SJSA1 (cell line): ENCODE results near the gene TSSK6. TPM values are rescaled to one million over a fixed set of nuclear protein-coding genes. Genes with fewer than 3 reads are reported as not detected.

Experiments
- DNase-seq, 2 experiments: peaks; one replicate each; pipeline ENCODE4 v3.0.0-alpha.2; 2015 to 2020; ENCODE audit warnings: low spot score in 2 of 2, low read depth in 1 of 2
- H3K27ac ChIP-seq: fragments of 250-450 bp; sonication (Bioruptor Pico); 2 replicates; pipeline ENCODE4 v1.5.1; 2020; ENCODE audit warnings: mild to moderate bottlenecking, moderate library complexity
- H3K27me3 ChIP-seq: fragments of 250-450 bp; sonication (Bioruptor Pico); replicated peaks from 2 replicates; pipeline ENCODE4 v1.5.1; 2020; ENCODE audit warnings: mild to moderate bottlenecking, moderate library complexity
- H3K36me3 ChIP-seq: fragments of 250-450 bp; sonication (Bioruptor Pico); 2 replicates; pipeline ENCODE4 v1.5.1; 2020; ENCODE audit warnings: mild to moderate bottlenecking
- H3K4me1 ChIP-seq: fragments of 250-450 bp; sonication (Bioruptor Pico); replicated peaks from 2 replicates; pipeline ENCODE4 v1.6.1; 2021; ENCODE audit warnings: mild to moderate bottlenecking
- H3K4me3 ChIP-seq: fragments of 250-450 bp; sonication (Bioruptor Pico); 2 replicates; pipeline ENCODE4 v1.5.1; 2020; ENCODE audit warnings: mild to moderate bottlenecking
- H3K9me3 ChIP-seq: fragments of 250-450 bp; sonication (Bioruptor Pico); replicated peaks from 2 replicates; pipeline ENCODE4 v1.5.1; 2020; ENCODE audit warnings: mild to moderate bottlenecking
- total RNA-seq: library from RNA; depleted of rRNA; stranded (reverse); fragments of >200 nt; shearing (Covaris generic); gene quantifications from 2 replicates; pipeline ENCODE4 v1.2.3, GENCODE V29; 2014; rRNA removed

TSSK6 gene
- total RNA-seq, result 0.69 and 0.74 TPM in 2 replicates

DNA sequence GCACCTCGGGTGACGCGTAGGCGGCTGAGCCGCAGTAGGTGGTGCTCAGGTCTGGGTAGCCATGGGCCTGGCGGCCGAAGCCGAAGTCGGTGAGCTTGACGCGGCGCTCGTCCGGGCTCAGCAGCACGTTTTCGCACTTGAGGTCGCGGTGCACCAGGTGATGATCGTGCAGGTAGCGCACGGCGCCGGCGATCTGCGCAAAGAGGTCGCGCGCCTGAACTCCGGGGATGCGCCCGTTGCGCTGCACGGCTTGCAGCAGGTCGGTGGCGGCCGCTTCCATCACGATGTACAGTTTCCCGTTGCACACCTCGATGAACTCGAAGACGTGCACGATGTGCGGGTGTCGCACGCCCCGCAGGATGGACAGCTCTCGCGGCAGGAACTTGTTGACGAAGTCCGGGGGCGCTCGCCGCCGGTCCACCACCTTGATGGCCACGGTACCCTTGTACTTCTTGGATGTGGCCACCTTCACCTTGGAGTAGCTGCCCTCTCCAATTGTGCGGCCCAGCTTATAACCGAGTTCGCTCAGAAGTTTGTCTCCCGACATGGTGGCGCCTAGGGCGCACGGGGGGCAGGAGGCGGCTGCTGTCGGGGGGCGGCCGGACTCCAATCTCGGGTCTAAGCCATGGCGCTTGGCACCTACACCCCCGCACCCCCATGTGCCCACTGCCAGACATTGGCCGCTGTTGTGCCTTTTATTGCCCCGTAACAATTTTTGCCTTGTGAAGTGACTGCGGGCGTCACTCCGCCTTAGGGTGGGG, at the start of gene TSSK6:
TSS of gene TSSK6 (minus strand) at position 668 of the 761 bp plus-strand sequence. CDS start at position 547, 121 bp downstream.
- Histone ChIP-seq H3K9me3 (peaks cover 6% of the 10 kb centered on the region), H3K36me3 (peaks cover 9% of the 10 kb centered on the region), H3K27ac (peak within 1 kb of the TSS; percentile 63), H3K27me3 (no peaks in the 10 kb centered on the region), H3K4me1 (peaks cover 7% of the 10 kb centered on the region), H3K4me3 (peak within 1 kb of the TSS; percentile 54)
- DNase-seq, result no peak

DNA sequence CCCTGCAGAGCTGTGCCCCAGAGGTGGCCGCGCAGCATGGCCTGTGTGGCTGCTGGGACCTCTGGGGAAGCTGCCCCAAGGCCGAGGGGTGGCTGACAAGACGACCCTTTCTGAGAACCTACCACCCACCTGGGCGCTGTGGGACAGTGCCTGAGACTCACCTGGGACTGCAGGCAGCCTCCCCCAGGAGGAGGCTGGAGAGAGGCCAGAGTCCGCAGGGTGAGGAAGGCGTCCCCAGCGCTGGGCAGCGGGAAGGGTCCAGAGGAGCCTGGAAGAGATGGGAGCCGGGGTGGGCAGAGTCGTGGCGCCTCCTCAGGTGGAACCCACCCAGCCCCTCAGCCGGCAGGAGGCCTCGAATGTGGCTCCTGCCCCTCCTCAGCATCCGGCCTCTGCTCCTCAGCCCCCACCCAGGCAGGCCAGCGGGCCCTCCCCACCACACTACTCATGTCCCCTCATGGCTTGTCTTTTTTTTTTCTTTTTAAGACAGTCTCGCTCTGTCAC, 48.0 kb upstream of the TSSK6 start:
- Histone ChIP-seq H3K9me3 (no peaks in the 10 kb centered on the region), H3K27me3 (no peaks in the 10 kb centered on the region), H3K27ac (no peak overlapping the region), H3K4me3 (no peak overlapping the region), H3K36me3 (no peaks in the 10 kb centered on the region), H3K4me1 (no peaks in the 10 kb centered on the region)
- DNase-seq, result no peak

- H3K27ac ChIP-seq, result no peak overlapping the region
- no peak overlapping the region for H3K4me3 ChIP-seq
- no peak for DNase-seq
- no peaks in the 10 kb centered on the region for H3K36me3 ChIP-seq
- H3K4me1 ChIP-seq, result no peaks in the 10 kb centered on the region
- H3K27me3 ChIP-seq, result no peaks in the 10 kb centered on the region
- H3K9me3 ChIP-seq, result no peaks in the 10 kb centered on the region
Measured at GRCh38 chr19:19562665-19563347, 47.5 kb upstream of the TSSK6 start.

DNA sequence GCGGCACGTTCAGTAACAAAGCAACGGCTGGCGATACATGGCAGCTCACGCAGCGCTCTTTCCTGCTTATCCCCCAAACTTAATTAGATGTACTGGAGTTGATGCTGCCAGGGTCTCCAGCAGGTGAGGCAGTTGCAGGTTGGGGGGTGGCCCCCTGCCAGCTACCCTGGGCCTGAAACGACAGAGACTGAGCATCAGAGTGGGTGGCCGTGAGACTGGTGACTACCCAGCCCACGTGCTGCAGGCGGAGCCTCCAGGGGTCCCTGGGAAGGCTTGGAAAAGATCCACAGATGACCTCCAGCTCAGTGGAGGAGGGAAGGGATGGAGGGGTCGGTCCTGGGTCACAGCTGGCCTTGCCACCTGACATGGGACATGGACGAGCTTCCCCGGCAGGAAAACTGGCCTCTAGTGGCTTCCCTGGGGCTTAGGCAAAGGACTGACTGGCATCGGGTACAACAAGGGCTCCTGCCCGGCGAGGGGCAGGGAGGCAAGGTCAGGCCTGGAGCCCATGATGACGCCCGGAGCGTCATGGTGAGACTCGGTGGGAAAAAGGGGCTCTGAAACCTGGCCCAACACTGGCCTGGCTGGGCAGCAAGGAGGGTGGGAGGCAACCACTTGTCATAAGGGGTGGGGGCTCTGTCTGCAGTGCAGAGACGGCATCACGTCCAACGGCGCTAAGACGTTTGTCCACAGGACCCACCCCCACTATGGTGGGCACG, 46.8 kb upstream of the TSSK6 start:
- H3K36me3 ChIP-seq, result no peaks in the 10 kb centered on the region
- no peaks in the 10 kb centered on the region for H3K9me3 ChIP-seq
- H3K27me3 ChIP-seq, result no peaks in the 10 kb centered on the region
- H3K4me1 ChIP-seq, result no peaks in the 10 kb centered on the region
- no peak overlapping the region for H3K27ac ChIP-seq
- no peak overlapping the region for H3K4me3 ChIP-seq
- no peak for DNase-seq

DNA sequence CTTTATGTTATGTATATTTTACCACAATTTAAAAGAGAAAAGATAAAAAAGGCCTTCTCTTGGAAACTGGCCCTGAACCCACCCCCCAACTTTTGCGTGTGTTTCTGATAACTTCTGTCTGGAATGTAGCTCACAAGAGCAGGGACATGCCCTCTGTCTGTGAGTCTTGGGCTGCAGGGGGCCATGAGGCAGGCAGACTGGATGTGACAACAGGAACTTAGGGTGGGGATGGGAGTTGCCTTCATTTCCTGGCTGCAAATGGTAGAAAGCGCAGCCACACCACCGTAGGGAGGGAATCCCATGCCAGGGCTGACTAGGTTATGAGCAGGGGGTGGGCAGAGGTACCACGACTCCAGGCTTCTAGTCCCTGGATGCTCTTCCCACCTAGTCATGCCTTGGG, 44.6 kb upstream of the TSSK6 start:
- Histone ChIP-seq H3K36me3 (no peaks in the 10 kb centered on the region), H3K27ac (no peak overlapping the region), H3K4me3 (no peak overlapping the region), H3K4me1 (no peaks in the 10 kb centered on the region), H3K27me3 (no peaks in the 10 kb centered on the region), H3K9me3 (no peaks in the 10 kb centered on the region)
- no peak for DNase-seq

DNA sequence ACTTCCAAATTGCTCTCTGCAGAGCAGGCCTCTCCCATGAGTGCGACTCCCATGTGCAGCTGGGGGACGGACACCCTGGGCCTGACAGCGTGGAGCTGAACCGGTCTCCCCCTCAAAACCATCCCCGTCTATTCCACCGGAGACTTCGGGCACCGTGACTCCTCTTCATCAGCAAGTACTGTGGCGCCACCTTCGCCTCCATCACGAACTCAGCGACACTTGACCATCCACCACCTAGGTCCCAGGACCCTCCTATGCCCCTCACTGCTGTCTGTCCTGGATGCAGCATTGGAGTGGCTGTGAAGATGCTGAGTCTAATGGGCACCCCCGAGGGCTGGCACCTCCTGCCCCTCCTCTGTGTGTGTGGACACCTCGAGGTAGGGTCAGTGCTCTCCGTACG, 43.3 kb upstream of the TSSK6 start:
- DNase-seq, result no peak
- Histone ChIP-seq H3K9me3 (no peaks in the 10 kb centered on the region), H3K27me3 (no peaks in the 10 kb centered on the region), H3K27ac (no peak overlapping the region), H3K4me1 (no peaks in the 10 kb centered on the region), H3K36me3 (no peaks in the 10 kb centered on the region), H3K4me3 (no peak overlapping the region)

GRCh38 chr19:19558055-19558454, 42.7 kb upstream of the TSSK6 start:
- DNase-seq, result no peak
- H3K27me3 ChIP-seq, result no peaks in the 10 kb centered on the region
- H3K27ac ChIP-seq, result no peak overlapping the region
- no peaks in the 10 kb centered on the region for H3K36me3 ChIP-seq
- H3K9me3 ChIP-seq, result no peaks in the 10 kb centered on the region
- no peak overlapping the region for H3K4me3 ChIP-seq
- H3K4me1 ChIP-seq, result no peaks in the 10 kb centered on the region

- H3K36me3 ChIP-seq, result no peaks in the 10 kb centered on the region
- H3K27ac ChIP-seq, result no peak overlapping the region
- no peaks in the 10 kb centered on the region; the same call in 1 of the 2 replicates for H3K27me3 ChIP-seq
- H3K4me1 ChIP-seq, result no peaks in the 10 kb centered on the region
- no peaks in the 10 kb centered on the region for H3K9me3 ChIP-seq
- DNase-seq, result peak in 1 of 2 experiments; percentile 27
- H3K4me3 ChIP-seq, result no peak overlapping the region
Measured at GRCh38 chr19:19554074-19555023, 39.0 kb upstream of the TSSK6 start.

DNA sequence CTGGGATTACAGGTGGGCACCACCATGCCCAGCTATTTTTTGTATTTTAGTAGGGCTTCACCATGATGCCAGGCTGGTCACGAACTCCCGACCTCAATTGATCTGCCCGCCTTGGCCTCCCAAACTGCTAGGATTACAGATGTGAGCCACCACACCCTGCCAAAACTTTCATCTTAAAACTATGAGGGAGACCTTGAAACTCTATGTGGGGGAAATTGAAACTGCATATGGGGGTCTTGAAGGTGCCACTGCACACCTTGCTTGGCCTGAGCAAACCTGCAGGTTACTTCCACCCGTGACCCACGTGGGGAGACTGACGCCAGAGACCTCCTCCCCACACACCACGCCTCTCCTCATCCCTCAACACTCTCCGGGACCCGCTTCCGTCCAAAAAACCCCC, 38.3 kb upstream of the TSSK6 start:
- no peak overlapping the region for H3K27ac ChIP-seq
- H3K27me3 ChIP-seq, result no peaks in the 10 kb centered on the region; the same call in 1 of the 2 replicates
- H3K36me3 ChIP-seq, result no peaks in the 10 kb centered on the region
- no peaks in the 10 kb centered on the region for H3K9me3 ChIP-seq
- H3K4me3 ChIP-seq, result no peak overlapping the region
- H3K4me1 ChIP-seq, result no peaks in the 10 kb centered on the region
- DNase-seq, result no peak

- no peak for DNase-seq
- Histone ChIP-seq H3K27ac (no peak overlapping the region), H3K4me3 (no peak overlapping the region), H3K4me1 (no peaks in the 10 kb centered on the region), H3K36me3 (no peaks in the 10 kb centered on the region), H3K9me3 (no peaks in the 10 kb centered on the region), H3K27me3 (no peaks in the 10 kb centered on the region; the same call in 1 of the 2 replicates)
Measured at GRCh38 chr19:19552798-19553197, 37.5 kb upstream of the TSSK6 start.

DNA sequence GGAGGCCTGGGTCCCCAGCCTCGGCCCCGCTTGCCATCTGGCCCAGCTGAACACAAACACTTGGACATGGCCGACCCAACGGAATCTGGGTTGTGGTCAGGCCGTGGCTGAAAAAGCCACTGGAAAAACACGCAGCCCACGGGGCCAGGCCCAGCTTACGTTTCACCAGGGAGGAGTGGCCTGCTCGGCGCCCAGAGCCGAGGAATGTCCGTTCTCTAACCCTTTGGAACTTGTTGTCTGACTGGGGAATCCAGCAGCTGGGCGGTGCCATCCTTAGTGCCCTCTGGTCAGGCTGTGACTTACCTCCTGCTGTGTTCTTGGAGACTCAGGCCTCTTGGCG, 36.5 kb upstream of the TSSK6 start:
- Histone ChIP-seq H3K9me3 (no peaks in the 10 kb centered on the region), H3K4me3 (no peak overlapping the region), H3K36me3 (no peaks in the 10 kb centered on the region), H3K27me3 (no peaks in the 10 kb centered on the region; the same call in 1 of the 2 replicates), H3K4me1 (no peaks in the 10 kb centered on the region), H3K27ac (no peak overlapping the region)
- DNase-seq, result no peak

GRCh38 chr19:19550972-19551852, 35.9 kb upstream of the TSSK6 start:
- no peak overlapping the region for H3K4me3 ChIP-seq
- H3K27me3 ChIP-seq, result no peaks in the 10 kb centered on the region; the same call in 1 of the 2 replicates
- no peaks in the 10 kb centered on the region for H3K9me3 ChIP-seq
- no peak for DNase-seq
- no peaks in the 10 kb centered on the region for H3K4me1 ChIP-seq
- no peak overlapping the region for H3K27ac ChIP-seq
- no peaks in the 10 kb centered on the region for H3K36me3 ChIP-seq
